Measurements from ENCODE around the gene SERPINA7.

The SERPINA7 gene

DNA sequence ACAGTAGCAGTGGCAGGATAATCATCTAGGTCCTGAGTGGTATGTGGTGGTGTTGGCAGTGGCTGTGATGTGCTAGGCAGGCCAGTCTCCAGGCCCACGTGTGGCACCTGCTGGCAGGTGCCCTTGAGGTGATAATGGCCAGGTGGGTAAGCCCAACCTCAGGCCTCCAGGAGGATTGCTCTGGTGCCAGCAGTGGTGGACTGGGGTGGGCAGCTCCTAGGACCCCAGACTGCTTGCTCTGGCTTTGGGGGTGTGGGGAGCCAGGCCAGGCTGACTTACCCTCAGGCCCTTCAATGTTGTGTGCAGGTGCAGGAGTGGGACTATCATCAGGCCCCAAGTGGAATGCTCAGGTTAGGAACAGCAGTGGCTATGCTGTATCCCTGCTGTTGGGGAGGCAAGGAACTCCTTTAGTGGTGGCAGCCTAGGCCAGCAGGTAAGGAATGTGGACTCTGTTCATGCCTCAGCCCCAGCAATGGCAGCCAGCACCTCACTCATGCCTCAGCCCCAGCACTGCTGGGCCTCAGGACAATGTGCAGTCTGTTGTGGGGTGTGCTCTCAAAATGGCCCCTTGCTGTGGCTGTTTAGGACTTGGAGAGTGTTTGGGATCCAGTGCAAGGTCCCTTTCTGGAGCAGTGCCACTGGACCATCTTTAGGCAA lies 24.3 kb downstream of the SERPINA7 start:
- no peak for TF ChIP-seq EZH2 (IDR thresholded peaks at IDR 0.05; ENCODE audit: borderline replicate concordance, low read depth, low read length, severe bottlenecking)
- TF ChIP-seq, protein P1, sequence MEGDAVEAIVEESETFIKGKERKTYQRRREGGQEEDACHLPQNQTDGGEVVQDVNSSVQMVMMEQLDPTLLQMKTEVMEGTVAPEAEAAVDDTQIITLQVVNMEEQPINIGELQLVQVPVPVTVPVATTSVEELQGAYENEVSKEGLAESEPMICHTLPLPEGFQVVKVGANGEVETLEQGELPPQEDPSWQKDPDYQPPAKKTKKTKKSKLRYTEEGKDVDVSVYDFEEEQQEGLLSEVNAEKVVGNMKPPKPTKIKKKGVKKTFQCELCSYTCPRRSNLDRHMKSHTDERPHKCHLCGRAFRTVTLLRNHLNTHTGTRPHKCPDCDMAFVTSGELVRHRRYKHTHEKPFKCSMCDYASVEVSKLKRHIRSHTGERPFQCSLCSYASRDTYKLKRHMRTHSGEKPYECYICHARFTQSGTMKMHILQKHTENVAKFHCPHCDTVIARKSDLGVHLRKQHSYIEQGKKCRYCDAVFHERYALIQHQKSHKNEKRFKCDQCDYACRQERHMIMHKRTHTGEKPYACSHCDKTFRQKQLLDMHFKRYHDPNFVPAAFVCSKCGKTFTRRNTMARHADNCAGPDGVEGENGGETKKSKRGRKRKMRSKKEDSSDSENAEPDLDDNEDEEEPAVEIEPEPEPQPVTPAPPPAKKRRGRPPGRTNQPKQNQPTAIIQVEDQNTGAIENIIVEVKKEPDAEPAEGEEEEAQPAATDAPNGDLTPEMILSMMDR (IDR thresholded peaks at IDR 0.05; ENCODE audit: borderline replicate concordance, extremely low read depth, low read length, poor library complexity, severe bottlenecking), result no peak
- H3K79me2 ChIP-seq (ENCODE audit: insufficient read depth, low read length), result no peaks in the 10 kb centered on the region
- no peak overlapping the region for H3K27ac ChIP-seq (ENCODE audit: low read length)
- no peak overlapping the region for H3K4me2 ChIP-seq (ENCODE audit: insufficient read depth, low read length)
- H3K27me3 ChIP-seq (ENCODE audit: insufficient read depth, low read length, poor library complexity), result no peaks in the 10 kb centered on the region
- no peak for DNase-seq
- H4K20me1 ChIP-seq (ENCODE audit: insufficient read depth, low read length), result no peaks in the 10 kb centered on the region
- H2AFZ ChIP-seq (ENCODE audit: low read depth, low read length), result no peak overlapping the region
- no peak overlapping the region for H3K9ac ChIP-seq (ENCODE audit: low read depth, low read length)
- no peaks in the 10 kb centered on the region for H3K36me3 ChIP-seq (ENCODE audit: insufficient read depth, low read length)
- no peaks in the 10 kb centered on the region for H3K4me1 ChIP-seq (ENCODE audit: insufficient read depth, low read length)
- no peaks in the 10 kb centered on the region for H3K9me3 ChIP-seq (ENCODE audit: insufficient read depth, low read length, severe bottlenecking)
- no peak for ATAC-seq (ENCODE audit: insufficient read depth, low read depth)
- no peak overlapping the region for H3K4me3 ChIP-seq (ENCODE audit: low read depth in 1 of 2, low read length in 2 of 2)

DNA sequence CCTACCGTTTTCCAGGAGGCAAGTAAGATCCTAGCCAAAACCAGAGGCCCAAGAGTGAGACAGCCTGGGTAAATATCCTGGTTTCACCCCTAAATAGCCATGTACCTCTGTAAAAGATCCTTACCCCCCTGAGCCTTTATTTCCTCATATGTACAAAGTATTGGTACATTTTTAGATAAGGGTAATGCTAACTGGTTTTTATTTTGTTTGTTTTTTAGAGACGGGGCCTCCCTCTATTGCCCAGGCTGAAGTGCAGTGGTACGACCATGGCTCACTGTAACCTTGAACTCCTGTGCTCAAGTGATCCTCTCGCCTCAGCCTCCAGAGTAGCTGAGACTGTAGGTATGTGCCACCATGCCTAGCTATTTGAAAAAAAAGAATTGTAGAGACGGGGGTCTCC lies 29.4 kb downstream of the SERPINA7 start:
- H3K27ac ChIP-seq (ENCODE audit: low read length), result no peak overlapping the region

DNA sequence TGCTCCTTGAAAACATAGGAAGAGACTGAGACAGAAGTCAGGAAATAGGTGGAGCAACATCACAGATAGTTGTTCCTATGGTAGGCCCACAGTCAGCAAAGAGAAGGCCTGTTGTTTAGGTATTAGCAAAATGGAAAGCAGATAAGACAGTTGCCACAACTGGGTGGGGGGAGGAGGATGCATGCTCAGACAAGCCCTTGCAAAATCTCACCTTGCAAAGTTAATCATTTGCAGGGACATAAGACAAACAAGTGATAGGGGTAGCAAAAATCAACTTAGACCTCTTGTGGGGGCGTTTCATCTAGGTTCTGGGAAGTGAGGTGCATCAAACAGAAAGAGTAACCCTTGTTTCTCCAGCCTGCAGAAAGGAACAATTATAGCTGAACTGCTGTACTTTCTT lies 30.7 kb downstream of the SERPINA7 start:
- Histone ChIP-seq H3K9ac (ENCODE audit: low read depth, low read length) (no peak overlapping the region), H3K4me1 (ENCODE audit: insufficient read depth, low read length) (no peaks in the 10 kb centered on the region), H3K4me2 (ENCODE audit: insufficient read depth, low read length) (no peak overlapping the region), H3K4me3 (ENCODE audit: low read depth in 1 of 2, low read length in 2 of 2) (no peak overlapping the region), H3K27ac (ENCODE audit: low read length) (no peak overlapping the region), H3K79me2 (ENCODE audit: insufficient read depth, low read length) (no peaks in the 10 kb centered on the region), H4K20me1 (ENCODE audit: insufficient read depth, low read length) (no peaks in the 10 kb centered on the region), H3K27me3 (ENCODE audit: insufficient read depth, low read length, poor library complexity) (no peaks in the 10 kb centered on the region), H2AFZ (ENCODE audit: low read depth, low read length) (no peak overlapping the region), H3K9me3 (ENCODE audit: insufficient read depth, low read length, severe bottlenecking) (no peaks in the 10 kb centered on the region), H3K36me3 (ENCODE audit: insufficient read depth, low read length) (no peaks in the 10 kb centered on the region)
- no peak for DNase-seq
- no peak for ATAC-seq (ENCODE audit: insufficient read depth, low read depth)
- TF ChIP-seq, protein P1 (IDR thresholded peaks at IDR 0.05; ENCODE audit: borderline replicate concordance, extremely low read depth, low read length, poor library complexity, severe bottlenecking), result no peak
- no peak for TF ChIP-seq EZH2 (IDR thresholded peaks at IDR 0.05; ENCODE audit: borderline replicate concordance, low read depth, low read length, severe bottlenecking)

More for the DNA sequence above, 29.4 kb downstream of the SERPINA7 start:
- Histone ChIP-seq H4K20me1 (ENCODE audit: insufficient read depth, low read length) (no peaks in the 10 kb centered on the region), H3K4me3 (ENCODE audit: low read depth in 1 of 2, low read length in 2 of 2) (no peak overlapping the region), H2AFZ (ENCODE audit: low read depth, low read length) (no peak overlapping the region), H3K9me3 (ENCODE audit: insufficient read depth, low read length, severe bottlenecking) (no peaks in the 10 kb centered on the region), H3K4me1 (ENCODE audit: insufficient read depth, low read length) (no peaks in the 10 kb centered on the region), H3K79me2 (ENCODE audit: insufficient read depth, low read length) (no peaks in the 10 kb centered on the region), H3K36me3 (ENCODE audit: insufficient read depth, low read length) (no peaks in the 10 kb centered on the region), H3K27me3 (ENCODE audit: insufficient read depth, low read length, poor library complexity) (no peaks in the 10 kb centered on the region), H3K4me2 (ENCODE audit: insufficient read depth, low read length) (no peak overlapping the region), H3K9ac (ENCODE audit: low read depth, low read length) (no peak overlapping the region)
- TF ChIP-seq EZH2 (IDR thresholded peaks at IDR 0.05; ENCODE audit: borderline replicate concordance, low read depth, low read length, severe bottlenecking), result no peak
- TF ChIP-seq, protein P1 (IDR thresholded peaks at IDR 0.05; ENCODE audit: borderline replicate concordance, extremely low read depth, low read length, poor library complexity, severe bottlenecking), result no peak
- ATAC-seq (ENCODE audit: insufficient read depth, low read depth) (no peak), DNase-seq (no peak)

Measured in DND-41 (cell line).